ENCODE measurements around the gene CSNK2B.

Gene CSNK2B

GRCh38 chr6:31660381-31661261 is 5.3 kb upstream of the CSNK2B start, which contains the start of gene C6orf47:
Gene C6orf47, minus strand, starts transcription at chr6:31660778. Its CDS starts 831 bp downstream, at chr6:31659947.
- peak; percentile 73 for DNase-seq (ENCODE audit: low spot score)

- DNase-seq (ENCODE audit: low spot score), result no peak
Observed at GRCh38 chr6:31661262-31662123, 4.4 kb upstream of the CSNK2B start.

- DNase-seq (ENCODE audit: low spot score), result no peak
Observed at GRCh38 chr6:31662124-31662723, 3.7 kb upstream of the CSNK2B start.

GRCh38 chr6:31663126-31663960 is 2.5 kb upstream of the CSNK2B start:
- DNase-seq (ENCODE audit: low spot score), result peak; percentile 21

- peak; percentile 48 for DNase-seq (ENCODE audit: low spot score)
Observed at GRCh38 chr6:31663961-31664789, 1.7 kb upstream of the CSNK2B start.

- peak; percentile 89 for DNase-seq (ENCODE audit: low spot score)
Observed at GRCh38 chr6:31664790-31665500, 935 bp upstream of the CSNK2B start, which contains the start of gene GPANK1. Gene GPANK1, minus strand, starts transcription at chr6:31664997. Its CDS starts 519 bp downstream, at chr6:31664478.

GRCh38 chr6:31666337-31666965 is 571 bp downstream of the CSNK2B start:
- DNase-seq (ENCODE audit: low spot score), result peak; percentile 35

- no peak for DNase-seq (ENCODE audit: low spot score)
Observed at GRCh38 chr6:31669676-31670075, 3.8 kb downstream of the CSNK2B start, which contains the start of gene LY6G5B. Gene LY6G5B, plus strand, starts transcription at chr6:31669976. Its CDS starts 975 bp downstream, at chr6:31670951.

- no peak for DNase-seq (ENCODE audit: low spot score)
Observed at GRCh38 chr6:31676322-31676903, 10.5 kb downstream of the CSNK2B start.

GRCh38 chr6:31676904-31677303 is 11.0 kb downstream of the CSNK2B start:
- no peak for DNase-seq (ENCODE audit: low spot score)

GRCh38 chr6:31677955-31678354 is 12.1 kb downstream of the CSNK2B start:
- no peak for DNase-seq (ENCODE audit: low spot score)

GRCh38 chr6:31680226-31681134 is 14.6 kb downstream of the CSNK2B start, which contains the start of gene LY6G5C:
Gene LY6G5C, minus strand, starts transcription at chr6:31681067. Its CDS starts 694 bp downstream, at chr6:31680373.
- DNase-seq (ENCODE audit: low spot score), result peak; percentile 80

GRCh38 chr6:31681135-31681671 is 15.3 kb downstream of the CSNK2B start:
- DNase-seq (ENCODE audit: low spot score), result no peak

- no peak for DNase-seq (ENCODE audit: low spot score)
Observed at GRCh38 chr6:31683591-31683990, 17.7 kb downstream of the CSNK2B start.

- peak; percentile 31 for DNase-seq (ENCODE audit: low spot score)
Observed at GRCh38 chr6:31686483-31686882, 20.6 kb downstream of the CSNK2B start.

- DNase-seq (ENCODE audit: low spot score), result no peak
Observed at GRCh38 chr6:31687321-31687720, 21.4 kb downstream of the CSNK2B start.
